ENCODE results near the gene PREX1. TPM values are rescaled to one million over a fixed set of nuclear protein-coding genes. Genes with fewer than 3 reads are reported as not detected.

The PREX1 gene
- total RNA-seq, 1 experiment from 2014 or later: 11.1 TPM

DNA sequence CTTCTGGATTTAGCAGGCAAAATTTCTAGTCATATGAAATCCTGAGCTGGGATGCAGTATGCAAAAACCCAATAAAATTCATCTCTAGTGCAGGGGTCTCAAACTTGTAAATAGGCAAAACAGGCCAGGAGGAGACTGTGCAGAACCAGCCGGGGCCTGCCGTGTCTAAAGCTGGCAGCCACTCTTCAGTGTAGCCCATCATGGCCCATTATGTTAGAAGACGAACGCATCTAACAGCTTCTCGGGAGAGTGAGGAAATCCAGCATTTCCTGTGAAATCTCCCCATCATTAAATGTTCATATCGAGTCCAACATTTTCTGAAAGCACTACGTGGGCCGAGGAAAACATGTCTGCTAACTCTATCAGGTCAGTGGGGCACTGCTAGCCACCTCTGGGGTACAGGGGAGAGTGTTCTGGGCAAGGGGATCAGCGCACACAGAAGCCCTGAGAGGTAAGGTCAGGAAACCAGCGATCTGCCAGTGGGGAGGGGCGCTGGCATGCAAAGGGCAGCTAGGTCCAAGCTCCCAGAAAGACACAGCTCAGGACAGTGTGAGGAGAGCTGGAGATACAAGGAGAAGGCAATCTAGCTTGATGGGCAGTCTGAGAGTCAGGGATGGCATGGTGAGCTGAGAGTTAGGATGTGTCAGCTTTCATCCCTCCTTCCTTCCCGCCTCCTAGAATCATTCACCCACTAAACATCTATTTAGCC lies 144.2 kb downstream of the PREX1 start:
- DNase-seq (ENCODE audit: low read depth): no peak

DNA sequence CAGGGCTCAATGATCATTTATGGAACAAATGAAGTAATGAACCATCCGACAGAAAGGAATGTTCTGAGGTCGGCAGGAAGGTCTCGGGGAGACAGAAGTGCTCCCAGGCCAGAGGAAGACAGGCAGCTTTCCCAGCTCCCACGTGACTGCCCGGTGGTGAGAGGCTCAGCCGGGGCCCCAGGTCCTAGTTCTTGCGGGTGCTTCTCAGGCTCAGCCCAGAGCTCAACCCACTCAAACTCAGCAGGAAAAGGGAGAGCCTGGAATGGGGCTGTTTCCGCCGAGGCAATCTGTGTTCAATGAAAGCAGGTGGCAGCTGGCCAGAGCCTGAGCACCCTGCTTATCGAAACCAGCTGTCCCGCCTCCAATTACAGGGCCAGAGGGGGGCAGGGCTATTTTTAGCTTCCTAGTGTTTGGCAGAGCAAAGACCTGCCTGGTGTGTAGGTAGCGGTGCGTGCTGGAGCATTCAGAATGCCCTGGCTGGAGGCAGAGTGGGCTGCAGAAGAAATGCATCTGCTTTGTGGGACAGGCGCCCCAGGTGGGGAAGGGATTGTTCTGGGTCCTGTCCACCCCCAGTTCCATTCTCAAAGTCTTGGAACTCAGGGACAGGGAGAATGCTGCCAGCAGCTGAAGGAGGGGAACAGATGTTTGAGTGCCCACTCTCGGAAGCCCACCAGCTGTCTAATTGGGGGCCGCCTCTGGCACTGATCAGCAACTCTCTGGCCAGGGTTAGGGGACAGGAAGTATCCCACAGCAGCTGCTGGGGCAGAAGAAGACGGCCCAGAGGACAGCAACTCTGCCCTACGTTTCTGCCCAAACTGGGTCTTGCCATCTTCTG lies 145.1 kb downstream of the PREX1 start:
- DNase-seq (ENCODE audit: low read depth): peak; percentile 77

DNA sequence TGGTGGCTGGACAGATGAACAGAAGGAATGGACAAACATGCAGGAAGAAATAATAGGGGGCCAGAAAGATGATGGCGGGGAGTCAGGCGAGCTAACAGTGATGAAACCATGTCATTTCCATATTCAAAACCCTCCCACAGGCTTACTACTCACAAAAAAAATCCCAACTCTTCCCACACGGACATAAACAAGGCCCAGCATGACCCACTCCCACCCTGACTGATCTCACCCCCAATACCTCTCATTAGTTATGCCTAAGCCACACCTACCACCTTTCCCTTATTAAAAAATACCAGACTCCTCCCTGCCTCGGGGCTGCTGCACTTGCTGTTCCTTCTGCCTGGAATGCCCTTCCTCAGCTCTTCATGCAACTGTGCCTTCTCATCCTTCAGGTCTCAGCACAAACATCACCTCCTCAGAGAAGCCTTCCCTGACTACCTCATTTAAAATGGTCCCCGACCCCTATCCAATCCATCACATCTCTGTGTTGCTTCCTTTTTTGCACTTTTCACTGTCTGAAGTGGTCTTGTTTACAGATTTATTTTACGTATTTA lies 145.8 kb downstream of the PREX1 start:
- no peak for DNase-seq (ENCODE audit: low read depth)

DNA sequence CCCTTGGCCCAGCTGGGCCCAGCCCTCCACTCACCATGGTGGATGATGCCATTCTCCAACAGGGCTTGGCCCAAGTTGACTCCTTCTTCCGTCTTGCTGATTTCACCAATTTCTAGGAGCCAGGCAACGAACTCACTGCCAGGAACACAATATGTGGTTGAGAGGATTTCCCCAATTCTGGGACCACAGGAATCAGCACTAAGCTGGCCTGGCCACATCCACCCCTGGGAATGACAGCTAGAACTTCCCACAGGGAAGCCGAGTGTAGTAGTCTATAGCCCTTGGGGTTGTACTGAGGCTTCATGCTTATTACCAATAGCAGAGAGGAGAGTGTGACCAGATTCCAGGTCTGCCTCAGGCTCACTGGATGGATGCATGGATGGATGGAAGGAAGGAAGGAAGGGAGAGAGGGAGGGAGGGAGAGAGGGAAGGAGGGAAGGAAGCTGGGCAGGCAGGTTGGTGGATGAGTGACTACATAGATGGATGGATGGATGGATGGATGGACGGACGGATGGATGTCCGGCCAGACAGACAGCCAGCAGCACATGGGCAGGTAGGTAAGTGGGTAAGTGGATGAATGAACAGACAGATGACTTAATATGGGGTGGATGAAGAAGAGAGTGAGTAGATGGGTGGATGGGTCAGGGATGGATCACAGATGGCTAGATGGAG lies 146.5 kb downstream of the PREX1 start:
- DNase-seq (ENCODE audit: low read depth): no peak

DNA sequence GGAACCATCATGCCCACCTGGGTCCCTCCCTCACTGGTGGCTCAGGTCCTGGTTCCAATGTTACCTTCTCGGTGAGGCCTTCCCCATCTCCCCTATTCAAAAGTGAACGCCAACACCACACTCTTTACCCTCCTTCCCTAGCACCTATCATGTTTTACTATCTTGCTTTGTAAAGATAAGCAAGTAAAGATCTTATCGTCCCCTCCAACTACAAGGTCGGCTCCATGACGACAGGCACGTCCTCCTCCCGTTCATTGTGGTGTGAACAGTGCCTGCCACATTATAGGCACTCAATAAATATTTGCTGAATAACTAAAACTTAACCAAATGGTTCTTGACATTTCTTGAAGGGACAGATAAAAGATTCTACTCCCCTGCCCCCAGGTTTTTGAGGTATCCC lies 147.1 kb downstream of the PREX1 start:
- no peak for DNase-seq (ENCODE audit: low read depth)

DNA sequence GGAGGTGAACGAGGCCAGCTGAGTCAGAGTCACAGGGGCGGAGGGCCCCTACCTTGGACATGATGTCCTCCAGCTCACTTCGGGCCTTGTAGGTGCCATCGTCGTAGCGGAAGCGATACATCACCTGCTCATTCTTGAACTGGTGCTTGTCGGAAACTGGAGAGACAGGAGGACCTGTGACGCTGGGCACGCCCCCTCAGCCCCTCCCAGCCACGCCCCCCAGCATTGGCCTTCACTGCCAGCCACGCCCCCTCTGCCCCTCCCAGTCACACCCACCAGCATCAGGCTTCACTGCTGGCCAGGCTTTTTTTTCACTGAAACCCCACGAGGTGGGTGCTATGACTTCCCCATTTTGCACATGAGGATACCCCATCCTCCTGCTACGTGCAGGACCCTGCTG lies 148.2 kb downstream of the PREX1 start:
- peak; percentile 38 for DNase-seq (ENCODE audit: low read depth)

DNA sequence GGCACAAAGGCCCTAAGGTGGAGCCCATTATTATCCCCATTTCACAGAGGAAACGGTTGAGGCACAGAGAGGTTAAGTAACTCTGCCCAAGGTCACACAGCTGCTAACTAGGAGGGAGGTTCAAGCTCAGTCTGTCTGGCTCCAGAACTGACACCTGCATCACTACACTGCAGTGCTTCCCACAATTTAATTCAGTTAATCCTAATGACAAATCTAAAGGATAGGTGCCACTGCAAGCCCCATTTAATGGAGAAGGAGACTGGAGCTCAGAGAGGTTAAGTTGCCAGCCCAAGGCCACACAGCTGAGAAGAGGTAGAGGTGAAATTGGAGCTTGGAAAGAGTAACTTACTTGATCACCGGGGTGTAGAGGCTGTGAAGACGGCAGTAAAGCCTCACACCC lies 148.8 kb downstream of the PREX1 start:
- no peak for DNase-seq (ENCODE audit: low read depth)

DNA sequence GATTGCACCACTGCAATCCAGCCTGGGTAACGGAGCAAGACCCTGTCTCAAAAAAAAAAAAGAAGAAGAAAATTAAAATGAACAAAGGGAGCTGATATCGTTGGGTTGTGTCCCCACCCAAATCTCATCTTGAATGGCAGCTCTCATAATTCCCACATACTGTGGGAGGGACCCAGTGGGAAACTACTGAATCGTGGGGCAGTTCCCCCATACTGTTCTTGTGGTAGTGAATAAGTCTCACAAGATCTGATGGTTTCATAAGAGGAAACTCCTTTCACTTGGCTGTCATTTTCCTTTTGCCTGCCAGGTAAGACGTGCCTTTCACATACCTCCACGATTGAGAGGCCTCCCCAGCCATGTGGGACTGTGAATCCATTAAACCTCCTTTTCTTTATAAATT lies 149.4 kb downstream of the PREX1 start:
- no peak for DNase-seq (ENCODE audit: low read depth)

DNA sequence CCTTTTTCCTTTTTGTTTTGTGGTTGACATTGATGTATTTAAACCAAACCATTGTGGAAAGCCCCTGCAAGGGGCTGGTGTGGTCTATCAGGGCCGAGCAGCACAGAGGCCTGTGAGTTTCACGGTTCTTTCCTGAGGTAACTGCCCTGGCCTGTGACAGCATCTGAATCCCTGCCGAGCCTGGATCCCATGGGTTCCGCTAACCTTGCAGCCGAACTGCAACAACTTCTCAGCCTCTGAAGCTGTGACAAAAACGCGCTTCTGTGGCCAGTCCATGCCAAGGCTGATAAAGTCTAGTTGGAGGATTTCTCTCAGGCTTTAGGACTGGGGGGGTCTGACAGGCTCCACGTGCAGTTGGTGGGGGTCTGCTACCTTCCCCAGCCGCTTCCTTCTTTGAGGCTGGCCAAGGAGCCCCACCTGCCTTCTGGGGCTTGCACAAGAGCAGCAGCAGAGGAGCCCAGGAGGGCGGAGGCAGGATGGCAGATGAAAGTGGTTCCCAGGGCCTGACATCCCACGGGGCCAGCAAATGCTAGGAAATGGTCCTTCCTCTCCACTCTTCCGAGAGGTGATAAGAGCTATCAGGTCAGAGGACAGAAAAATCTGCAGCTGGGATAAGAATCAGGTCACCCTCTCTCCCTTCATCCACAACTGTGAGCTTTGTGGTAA lies 150.9 kb downstream of the PREX1 start:
- no peak for DNase-seq (ENCODE audit: low read depth)

DNA sequence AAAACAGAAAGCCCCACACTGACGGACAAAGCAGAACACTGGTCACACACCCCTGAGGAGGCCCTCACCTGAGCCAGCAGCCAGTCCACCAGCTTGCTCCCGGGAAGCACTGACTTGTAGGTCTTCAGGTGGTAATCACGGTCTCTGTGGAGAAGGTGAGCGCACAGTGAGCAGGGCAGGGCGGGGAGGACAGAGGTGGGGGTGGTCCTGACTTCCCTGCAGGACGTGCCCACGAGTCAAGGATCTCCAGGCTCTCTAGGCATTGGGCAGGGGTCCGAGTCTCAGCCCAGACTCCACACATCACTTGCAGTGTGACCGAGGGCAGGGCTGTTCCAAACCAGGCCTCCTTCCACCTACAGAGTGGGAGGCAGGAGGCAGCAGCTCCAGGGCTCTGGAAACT lies 151.7 kb downstream of the PREX1 start:
- no peak for DNase-seq (ENCODE audit: low read depth)

DNA sequence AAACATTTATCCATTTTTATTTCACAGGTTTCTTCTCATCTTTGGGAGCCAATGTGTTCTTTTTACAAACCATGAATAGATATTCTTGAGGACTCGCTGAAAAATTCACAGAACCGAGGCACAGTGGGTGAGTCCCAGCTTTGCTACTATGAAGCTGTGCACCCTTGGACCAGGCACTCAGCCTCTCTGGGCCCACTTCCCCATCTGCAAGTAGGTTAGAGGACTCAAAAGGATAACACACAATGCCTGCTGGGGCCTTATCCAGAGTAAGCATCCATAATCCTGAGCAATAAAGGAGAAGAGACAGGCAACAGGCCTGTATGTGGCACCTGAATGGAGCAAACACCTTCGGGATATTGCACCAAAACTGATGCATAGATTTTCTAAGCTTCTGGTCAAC lies 153.3 kb downstream of the PREX1 start:
- no peak for DNase-seq (ENCODE audit: low read depth)

DNA sequence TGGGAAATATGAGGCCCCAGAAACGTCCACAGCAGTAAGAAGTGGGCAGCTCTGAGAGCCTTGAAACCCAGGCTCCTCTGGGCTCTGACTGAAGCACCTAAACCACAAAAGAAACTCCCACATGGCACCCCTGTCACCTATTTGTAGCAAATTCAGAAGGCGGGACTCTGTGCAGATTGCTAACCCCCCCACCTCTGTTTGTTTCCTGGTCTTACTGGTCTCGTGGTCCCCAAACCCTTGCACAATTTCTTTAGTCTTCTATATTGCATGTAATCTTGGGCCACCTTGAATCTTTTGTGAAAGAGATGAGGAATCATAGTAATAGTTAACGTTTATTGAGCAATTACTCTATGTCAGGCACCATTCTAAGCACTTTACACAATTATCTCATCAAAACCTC lies 154.3 kb downstream of the PREX1 start:
- no peak for DNase-seq (ENCODE audit: low read depth)

DNA sequence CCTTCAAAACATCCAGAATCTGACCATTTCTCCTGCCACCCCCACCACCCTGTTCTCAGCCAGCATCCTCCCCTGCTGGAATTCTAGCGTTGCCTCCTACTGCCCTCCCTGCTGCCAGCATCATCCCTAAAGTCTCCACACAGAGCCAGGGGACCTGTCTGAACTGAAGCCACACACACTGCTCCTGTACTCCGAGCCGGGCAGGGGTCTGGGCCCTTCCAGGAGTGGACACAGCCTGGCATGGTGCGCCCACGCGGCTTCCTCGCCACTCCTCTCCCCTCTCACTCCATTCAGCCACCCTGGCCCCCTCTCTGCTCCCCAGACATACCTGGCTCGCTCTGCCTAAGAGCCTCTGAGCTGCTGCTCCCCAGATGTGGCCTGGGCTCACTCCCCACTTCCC lies 155.5 kb downstream of the PREX1 start:
- no peak for DNase-seq (ENCODE audit: low read depth)

DNA sequence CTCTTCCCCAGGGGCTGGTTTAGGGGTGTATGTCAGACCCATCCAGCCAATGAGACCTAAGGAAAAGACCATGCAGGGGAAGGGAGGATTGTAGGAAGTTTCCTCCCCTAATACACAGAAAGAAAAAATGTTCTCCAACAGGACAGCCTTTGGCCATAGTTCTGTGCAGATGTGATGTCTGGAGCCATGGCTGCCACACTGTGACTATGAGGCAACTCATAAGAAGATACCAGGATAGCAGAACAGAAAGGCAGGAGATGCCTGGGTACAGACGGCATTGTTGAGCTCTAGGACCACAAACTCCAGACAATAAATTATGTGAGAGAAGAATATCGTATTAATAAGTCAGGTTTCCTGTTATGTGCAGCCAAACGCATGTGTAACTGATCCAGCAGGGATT lies 156.7 kb downstream of the PREX1 start:
- no peak for DNase-seq (ENCODE audit: low read depth)

DNA sequence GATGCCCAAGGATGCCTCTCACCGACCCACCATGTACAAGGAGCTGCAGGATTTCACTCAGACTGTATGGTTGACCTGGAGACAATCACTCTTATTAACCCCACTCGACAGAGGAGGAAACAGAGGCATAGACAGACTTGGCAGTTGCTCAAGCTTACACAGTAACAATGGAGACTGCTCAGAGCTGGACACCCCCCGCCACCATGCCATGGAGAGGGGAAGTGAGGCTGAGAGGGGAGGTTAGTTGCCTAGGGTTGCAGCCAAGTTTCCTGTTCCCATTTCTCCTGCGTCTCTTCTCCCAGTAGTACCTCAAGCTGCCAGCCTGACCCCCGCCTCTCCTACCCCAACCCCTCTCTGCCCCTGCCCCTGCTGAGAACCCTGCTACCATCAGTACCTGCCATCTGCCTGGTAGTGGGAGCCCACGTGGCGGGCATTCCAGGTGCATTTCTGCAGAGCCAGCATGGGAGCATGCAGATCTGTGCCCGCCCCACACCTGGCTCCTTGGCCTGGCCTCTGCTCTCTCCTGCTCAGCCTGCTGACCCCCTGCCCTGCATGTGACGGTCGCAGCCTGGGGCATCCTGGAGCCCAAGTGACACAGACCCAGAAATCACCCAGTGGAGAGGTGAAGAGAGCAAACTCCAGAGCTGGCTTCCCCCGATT lies 157.7 kb downstream of the PREX1 start:
- no peak for DNase-seq (ENCODE audit: low read depth)

DNA sequence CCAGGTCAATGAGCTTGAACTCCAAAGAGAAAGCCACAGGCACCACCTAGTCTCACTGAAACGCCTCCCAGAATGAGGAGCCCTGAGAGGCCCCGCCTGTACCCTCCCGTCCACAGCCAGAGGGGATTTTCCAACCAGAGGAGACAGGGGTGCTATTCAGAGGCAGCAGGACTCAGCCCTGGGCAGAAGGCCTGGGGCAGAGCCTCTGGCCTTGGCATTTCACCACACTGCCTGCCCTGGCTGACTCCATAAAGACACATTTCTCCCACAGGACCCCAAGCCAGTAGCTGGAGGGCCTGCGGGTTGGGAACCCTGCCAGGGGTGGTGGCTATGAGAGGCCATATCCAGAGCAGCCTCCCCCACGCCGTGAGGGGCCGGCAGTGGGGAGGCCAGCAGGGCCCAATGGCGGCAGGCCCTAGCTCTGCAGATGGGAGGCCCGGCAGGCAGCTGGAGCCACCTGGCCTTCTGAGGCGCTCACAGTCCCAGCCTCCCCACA lies 159.3 kb downstream of the PREX1 start:
- DNase-seq (ENCODE audit: low read depth): peak; percentile 26

DNA sequence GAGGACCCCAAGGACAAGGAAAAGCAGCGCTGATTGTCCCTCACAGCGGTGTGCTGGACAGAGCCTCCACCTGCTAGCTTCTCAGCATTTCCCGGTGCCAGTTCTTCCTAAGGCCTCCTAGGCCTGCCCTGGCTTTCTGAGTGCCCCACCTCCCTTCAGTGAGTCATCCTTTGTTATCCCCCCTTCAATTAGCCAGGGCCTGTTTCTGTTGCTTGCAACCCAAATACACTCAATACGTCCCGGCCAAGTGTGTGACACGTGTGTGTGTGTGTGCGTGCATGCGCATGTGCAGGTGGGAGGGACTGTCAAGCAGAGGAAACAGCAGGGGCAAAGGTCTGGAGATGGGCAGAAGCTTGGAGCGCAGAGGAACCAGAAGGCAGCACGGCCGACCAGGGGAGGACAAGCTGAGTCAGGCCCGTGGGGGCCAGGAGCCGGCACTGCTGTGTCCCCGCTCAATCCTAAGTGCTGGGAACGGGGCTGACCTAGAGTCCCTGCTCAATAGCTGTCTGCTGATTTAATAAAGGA lies 159.8 kb downstream of the PREX1 start:
- no peak for DNase-seq (ENCODE audit: low read depth)

DNA sequence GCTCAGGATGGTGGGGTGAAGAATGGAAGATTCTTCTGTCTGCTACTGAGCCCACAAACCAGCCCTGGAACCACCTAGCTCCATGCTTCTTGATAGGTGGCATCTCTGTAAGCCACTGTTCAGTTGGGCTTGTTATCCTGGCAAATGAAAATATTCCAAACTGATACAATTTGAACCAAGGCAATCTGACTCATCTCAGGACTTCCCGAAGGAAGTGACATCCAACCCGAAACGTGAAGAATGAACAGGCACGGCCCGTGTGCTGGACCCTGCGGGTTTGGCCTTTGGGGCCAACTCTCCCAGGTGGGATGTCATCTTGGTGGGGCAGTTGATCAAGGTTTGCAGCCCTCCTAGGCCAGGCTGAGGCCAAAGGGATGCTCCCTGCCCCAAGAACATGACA lies 160.3 kb downstream of the PREX1 start:
- DNase-seq (ENCODE audit: low read depth): no peak

DNA sequence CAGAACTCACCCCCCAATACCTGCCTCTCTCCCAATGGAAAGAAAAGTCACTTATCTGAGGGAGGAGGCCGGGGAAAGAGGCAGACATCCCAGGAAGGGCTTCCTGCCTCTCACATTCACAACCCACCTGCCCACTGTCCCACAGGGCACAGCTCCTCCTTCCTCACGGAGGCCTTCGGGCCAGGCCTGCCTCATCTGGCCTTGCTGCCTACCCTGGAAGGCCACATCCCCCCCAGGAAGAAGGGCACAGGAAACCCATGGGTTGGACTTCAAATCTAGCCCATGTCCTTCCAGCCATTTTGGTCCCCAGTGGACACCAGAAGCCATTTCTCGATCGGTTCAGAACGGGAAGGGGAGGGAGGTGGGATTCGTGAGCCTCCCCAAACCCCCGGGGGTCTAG lies 162.0 kb downstream of the PREX1 start:
- no peak for DNase-seq (ENCODE audit: low read depth)

DNA sequence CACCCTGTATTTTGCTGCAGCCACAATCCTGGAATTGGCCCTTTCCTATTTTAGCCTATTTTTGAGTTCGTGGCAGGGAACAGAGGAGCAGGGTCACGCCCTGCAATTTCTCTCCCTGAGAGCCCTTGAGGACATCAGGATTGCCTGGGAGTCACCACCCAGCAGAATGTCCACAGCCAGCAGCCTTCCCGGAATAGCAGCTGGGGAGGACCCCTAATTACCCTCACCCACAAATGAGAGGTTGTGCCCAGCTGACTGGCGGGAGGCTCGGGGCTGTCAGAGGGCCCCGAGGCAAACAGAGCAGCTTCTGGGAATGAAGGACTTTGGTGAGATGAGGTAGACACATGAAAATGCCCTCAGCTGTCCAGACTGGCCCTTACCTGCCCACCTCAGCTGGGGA lies 165.1 kb downstream of the PREX1 start:
- no peak for DNase-seq (ENCODE audit: low read depth)
